ENCODE measurements around the gene GAB4. TPM values are rescaled to one million over a fixed set of nuclear protein-coding genes. Genes with fewer than 3 reads are reported as not detected.

Gene GAB4
- total and polyA plus RNA-seq, 12 donors, result not detected

- intact Hi-C loops (cut with DNase I), result no loop called here
- ATAC-seq (no peak), DNase-seq (no peak)
- Histone ChIP-seq H3K9me3 (no peaks in the 10 kb centered on the region), H3K4me1 (no peaks in the 10 kb centered on the region), H3K27me3 (peaks cover 0 to 7% (median 0%) of the 10 kb centered on the region in 7 donors), H3K4me3 (no peak overlapping the region), H3K27ac (no peak overlapping the region), H3K36me3 (no peaks in the 10 kb centered on the region)
- WGBS, 2 donors, result 66 to 72% methylated on average over 5 of the region's 5 CpGs
- no peak for TF ChIP-seq CTCF (IDR thresholded peaks at IDR 0.05)
Observed at GRCh38 chr22:16955081-16955480, 52.9 kb downstream of the GAB4 start.

GRCh38 chr22:16954060-16954403, 54.0 kb downstream of the GAB4 start:
- WGBS, 2 donors, result 70 to 75% methylated on average over 5 of the region's 5 CpGs
- no peak for TF ChIP-seq CTCF (IDR thresholded peaks at IDR 0.05)
- Histone ChIP-seq H3K27ac (no peak overlapping the region), H3K9me3 (no peaks in the 10 kb centered on the region), H3K36me3 (no peaks in the 10 kb centered on the region), H3K27me3 (peaks cover 0 to 7% (median 0%) of the 10 kb centered on the region in 7 donors), H3K4me1 (no peaks in the 10 kb centered on the region), H3K4me3 (no peak overlapping the region)
- DNase-seq (no peak), ATAC-seq (no peak)
- intact Hi-C loops (cut with DNase I), result no loop called here

GRCh38 chr22:16953206-16954059, 54.6 kb downstream of the GAB4 start:
- no peak for TF ChIP-seq CTCF (IDR thresholded peaks at IDR 0.05)
- Histone ChIP-seq H3K4me3 (no peak overlapping the region), H3K27ac (no peak overlapping the region), H3K9me3 (no peaks in the 10 kb centered on the region), H3K4me1 (no peaks in the 10 kb centered on the region), H3K27me3 (peaks cover 0 to 7% (median 0%) of the 10 kb centered on the region in 7 donors), H3K36me3 (no peaks in the 10 kb centered on the region)
- intact Hi-C loops (cut with DNase I), result no loop called here
- ATAC-seq (no peak), DNase-seq (no peak)
- WGBS, 2 donors, result 79 to 83% methylated on average over 7 of the region's 7 CpGs

DNA sequence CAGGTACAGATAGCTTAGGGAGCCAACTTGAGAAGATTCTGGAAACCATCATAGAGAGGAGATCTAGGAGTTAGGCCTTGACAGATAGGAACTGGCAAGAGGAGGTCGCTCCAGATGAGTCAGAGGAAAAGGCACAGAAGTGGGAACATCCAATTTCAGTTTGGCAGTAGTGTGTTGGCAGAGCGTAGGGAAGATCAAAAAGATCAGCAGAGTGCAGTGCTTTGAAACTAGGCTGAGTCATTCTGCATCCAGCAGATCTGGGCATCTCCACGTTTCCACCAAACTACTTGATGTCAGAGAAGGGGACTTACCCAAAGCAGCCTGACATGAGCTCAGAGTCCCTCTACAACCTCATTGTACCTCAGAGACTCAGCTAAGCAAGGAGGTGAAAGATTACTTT, 58.5 kb downstream of the GAB4 start:
- Histone ChIP-seq H3K9me3 (no peaks in the 10 kb centered on the region), H3K4me3 (no peak overlapping the region), H3K36me3 (no peaks in the 10 kb centered on the region), H3K4me1 (no peaks in the 10 kb centered on the region), H3K27ac (no peak overlapping the region), H3K27me3 (peaks cover 0 to 3% (median 0%) of the 10 kb centered on the region in 7 donors)
- 52 to 69% methylated on average over 3 of the region's 3 CpGs for WGBS, 2 donors
- DNase-seq, result no peak
- no peak for TF ChIP-seq CTCF (IDR thresholded peaks at IDR 0.05)
- ATAC-seq, result peak in 1 of 8 donors; percentile 31
- intact Hi-C loops (cut with DNase I), result no loop called here
